NCI-H748 (cell line): ENCODE results near the gene KRTAP10-4.
A peak's percentile ranks its signal among the peaks of the same experiment; 100 is the strongest.
"Not testable (repeated sequence)": the region's sequence is repeated elsewhere in the genome, so short reads cannot be mapped to it uniquely, and the experiment has no call there.

Experiments
- DNase-seq: peaks from one replicate; lab custom pipeline; 2025; ENCODE audit not compliant: unreplicated experiment; lab: John Stamatoyannopoulos, UW

KRTAP10-4 gene

DNA sequence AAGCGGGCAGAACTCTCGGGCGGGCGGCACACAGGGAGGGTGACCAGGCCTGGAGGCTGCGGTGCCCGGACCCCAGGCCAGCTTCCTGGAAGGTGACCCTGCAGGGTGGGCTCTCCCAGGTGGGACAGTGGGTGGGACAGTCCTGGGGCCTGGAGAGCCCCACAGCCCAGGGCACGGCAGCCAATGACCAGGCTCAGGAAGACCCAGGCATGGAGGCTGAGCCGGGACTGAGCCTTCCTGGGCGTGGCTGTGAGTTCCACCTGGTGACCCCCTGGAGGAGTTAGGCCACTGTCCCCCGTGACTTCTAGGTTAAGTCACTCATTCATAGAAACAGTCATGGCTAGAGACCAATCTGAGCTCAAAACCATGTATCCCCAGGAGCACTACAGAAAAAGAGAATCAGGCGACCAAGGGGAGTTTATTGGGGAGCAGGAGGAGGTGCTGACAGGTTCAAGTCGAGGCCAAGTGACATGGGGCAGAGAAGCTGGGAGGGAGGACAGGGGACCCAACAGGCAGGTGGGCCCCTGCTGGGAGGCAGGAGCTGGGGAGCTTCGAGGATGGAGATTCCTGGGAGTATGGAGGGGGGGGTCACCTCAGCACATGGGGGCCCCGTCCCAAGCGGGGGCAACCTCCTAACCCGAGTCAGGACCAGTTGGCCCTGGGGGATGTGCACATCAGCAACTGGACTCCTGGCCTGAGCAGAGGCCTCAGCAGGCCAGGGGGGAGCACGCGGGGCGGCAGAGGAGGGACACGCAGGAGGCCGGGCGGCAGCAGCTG lies 5.7 kb downstream of the KRTAP10-4 start:
- DNase-seq: no peak

DNA sequence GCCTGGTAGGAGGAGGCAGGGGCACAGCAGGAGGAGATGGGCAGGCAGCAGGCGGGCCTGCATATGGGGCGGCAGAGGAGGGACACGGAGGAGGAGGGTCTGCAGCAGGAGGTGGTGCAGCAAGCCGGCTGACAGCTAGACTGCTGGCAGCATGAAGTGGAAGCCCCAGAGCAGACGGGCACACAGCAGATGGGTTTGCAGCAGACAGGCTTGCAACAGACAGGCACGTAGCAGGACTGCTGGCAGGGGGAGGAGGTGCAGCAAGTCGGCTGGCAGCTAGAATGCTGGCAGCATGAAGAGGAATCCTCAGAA lies 6.3 kb downstream of the KRTAP10-4 start:
- no peak for DNase-seq

GRCh38 chr21:44580231-44580821 lies 6.8 kb downstream of the KRTAP10-4 start, which contains the start of gene KRTAP10-5:
Gene KRTAP10-5, minus strand, starts transcription at chr21:44580604. Its CDS starts 26 bp downstream, at chr21:44580578.
- not testable (repeated sequence) for DNase-seq

- no peak for DNase-seq
Measured at GRCh38 chr21:44581158-44581557, 7.6 kb downstream of the KRTAP10-4 start.

DNA sequence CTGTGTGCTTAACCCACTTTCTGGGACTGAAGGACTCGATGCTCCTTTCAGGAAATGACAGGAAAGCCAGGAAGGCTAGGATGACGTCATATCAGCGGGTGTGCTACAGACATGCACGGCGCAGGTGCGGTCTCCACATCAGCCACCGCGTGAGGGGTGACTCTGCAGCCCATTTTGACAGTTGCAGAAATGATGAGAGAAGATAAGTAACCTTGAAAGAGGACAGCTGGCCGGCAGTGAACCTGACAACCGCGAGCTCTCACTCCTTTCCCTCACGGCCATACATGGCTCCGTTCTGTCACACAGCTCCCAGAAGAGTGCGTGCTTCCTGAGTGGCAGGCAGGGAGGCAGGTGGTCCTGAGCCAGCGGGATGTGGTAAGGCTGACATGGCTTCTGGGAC lies 8.5 kb downstream of the KRTAP10-4 start:
- DNase-seq: no peak

GRCh38 chr21:44583089-44583799 lies 9.7 kb downstream of the KRTAP10-4 start:
- DNase-seq: peak; percentile 61

- peak; percentile 61 for DNase-seq
Measured at GRCh38 chr21:44583800-44584147, 10.2 kb downstream of the KRTAP10-4 start.

DNA sequence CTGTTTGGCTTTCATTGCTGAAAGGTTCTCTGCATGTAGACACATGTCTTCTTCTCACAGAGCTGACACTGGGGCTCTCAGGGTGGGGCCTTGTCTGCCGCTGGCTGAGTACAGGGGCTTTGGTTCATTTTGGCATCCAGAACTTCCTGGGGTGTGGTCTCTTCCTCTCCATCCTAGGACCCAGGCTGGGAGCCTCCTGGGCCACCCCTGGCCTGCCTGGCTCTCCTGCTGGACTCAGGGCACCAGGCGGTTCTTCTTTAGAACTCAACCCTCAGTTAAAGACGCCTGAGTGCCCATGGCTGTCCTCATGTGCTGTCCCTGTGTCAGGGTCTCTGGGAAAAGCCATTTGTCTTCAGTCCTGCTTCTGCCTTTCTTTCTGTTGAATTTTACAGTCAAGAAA lies 12.4 kb downstream of the KRTAP10-4 start:
- DNase-seq: no peak

GRCh38 chr21:44589094-44589493 lies 15.6 kb downstream of the KRTAP10-4 start:
- no peak for DNase-seq

DNA sequence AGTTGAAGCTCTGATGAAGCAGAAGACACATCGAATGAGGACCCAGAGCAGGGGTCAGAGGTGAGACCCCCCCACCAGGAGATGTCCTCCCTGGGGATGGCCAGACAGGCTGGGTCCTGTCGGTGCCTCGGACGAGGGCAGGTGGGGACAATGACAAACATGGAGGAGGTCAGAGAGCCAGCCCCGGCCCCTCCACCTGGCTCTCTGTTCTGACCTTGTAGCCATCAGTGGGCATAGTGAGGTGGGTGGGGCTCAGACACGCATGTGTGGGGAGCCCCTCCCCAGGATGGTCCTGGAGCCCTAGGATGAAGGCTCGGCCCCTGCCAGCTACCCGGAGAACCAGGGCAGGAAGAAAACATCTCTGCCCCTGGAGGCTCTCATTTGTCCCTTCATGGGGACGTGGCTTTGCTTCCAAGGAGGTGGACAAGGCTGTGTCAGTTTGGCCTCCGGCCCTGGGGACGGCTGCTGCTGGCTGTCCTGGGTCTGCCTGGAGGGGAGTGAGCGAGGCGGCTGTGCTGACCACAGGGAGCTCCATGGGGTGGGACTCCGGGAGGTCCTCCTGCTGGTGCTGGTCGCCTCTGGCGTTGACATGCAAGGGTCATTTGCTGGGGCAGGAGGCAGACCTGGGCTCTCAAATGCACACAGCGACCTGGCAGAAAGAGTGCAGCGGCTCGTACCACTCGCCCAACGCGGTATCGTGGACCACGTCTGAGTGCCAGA lies 16.2 kb downstream of the KRTAP10-4 start:
- no peak for DNase-seq

GRCh38 chr21:44590311-44590721 lies 16.8 kb downstream of the KRTAP10-4 start:
- DNase-seq: no peak

DNA sequence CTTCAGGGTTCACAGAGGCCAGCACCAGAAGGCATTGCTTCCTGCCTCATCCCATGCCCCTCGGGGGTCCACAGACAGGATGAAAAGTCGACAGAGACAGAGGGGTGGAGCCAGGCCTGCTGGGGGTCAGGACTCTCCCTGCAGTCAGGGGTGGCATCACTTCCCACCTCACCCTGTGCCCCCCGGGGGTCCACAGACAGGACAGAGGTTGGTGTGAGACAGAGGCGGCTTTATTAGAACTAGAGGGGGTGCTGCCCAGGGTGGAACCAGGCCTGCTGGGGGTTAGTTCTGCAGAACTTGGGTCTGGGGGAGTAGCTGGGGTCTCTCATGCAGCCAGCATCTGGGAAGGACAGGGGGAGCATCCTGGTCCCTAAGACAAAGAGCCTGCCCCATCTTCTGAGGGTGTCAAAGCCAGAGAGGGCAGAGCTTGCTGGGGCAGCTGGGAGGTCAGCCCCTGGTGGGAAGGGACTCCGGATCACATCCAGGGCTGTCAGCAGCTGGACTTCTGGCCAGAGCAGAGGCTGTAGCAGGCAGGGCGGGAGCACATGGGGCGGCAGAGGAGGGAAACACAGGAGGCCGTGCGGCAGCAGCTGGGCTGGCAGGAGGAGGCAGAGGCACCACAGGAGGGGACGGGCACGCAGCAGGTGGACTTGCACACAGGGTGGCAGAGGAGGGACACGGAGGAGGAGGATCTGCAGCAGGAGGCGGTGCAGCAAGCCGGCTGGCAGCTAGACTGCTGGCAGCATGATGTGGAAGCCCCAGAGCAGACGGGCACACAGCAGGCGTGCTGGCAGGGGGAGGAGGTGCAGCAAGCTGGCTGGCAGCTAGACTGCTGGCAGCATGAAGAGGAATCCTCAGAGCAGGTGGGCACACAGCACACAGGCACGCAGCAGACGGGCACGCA lies 17.6 kb downstream of the KRTAP10-4 start:
- not testable (repeated sequence) for DNase-seq

- not testable (repeated sequence) for DNase-seq
Measured at GRCh38 chr21:44591801-44592130, 18.2 kb downstream of the KRTAP10-4 start.

- DNase-seq: no peak
Measured at GRCh38 chr21:44592446-44593311, 19.1 kb downstream of the KRTAP10-4 start, which contains the start of gene KRTAP10-6. Gene KRTAP10-6, minus strand, starts transcription at chr21:44592505. Its CDS starts 21 bp downstream, at chr21:44592484.

DNA sequence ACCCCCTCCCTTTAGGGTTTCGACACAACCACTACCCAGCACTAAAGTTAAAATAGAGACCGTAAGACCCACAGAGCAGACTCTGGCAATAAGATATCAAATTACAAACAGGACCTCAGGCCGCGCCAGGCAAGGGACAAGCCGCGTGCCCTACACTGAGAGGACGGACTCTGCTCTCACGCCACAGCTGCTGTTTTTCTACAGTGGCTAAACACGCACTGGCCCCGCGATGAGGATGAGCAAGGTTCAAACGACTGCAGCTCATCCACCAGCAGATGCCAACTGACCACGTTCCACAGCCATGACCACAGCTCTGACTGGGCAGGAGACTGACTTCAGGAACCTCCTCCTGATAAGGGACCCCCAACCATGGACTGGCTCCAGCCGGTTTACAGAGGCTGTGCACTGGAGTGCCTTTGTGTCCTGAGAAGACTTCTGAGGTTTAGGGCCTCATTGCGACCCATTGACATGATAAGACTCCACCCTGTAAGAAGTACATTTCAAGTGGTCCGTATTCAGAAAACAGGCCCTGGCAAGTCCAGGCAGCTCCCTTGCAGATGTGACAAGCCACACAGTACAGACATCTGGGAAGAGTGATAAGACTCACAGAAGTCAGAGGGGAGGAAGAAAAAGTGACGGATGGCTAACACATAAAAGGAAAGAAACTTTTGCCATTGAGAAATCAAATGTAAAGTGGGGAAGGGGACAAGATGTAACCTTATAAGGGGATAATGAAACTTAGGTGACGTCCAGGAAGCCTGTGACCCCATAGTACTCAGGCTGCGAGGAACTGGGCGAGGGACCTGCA lies 20.3 kb downstream of the KRTAP10-4 start:
- DNase-seq: peak; percentile 37

GRCh38 chr21:44594406-44594916 lies 20.9 kb downstream of the KRTAP10-4 start:
- DNase-seq: no peak

GRCh38 chr21:44595524-44595923 lies 22.0 kb downstream of the KRTAP10-4 start:
- DNase-seq: no peak

GRCh38 chr21:44596068-44596725 lies 22.7 kb downstream of the KRTAP10-4 start:
- no peak for DNase-seq
